ENCODE data around the gene IER3IP1. TPM values are rescaled to one million over a fixed set of nuclear protein-coding genes. Genes with fewer than 3 reads are reported as not detected.

IER3IP1 gene
- total and polyA plus RNA-seq, 8 donors = 2.7 to 15.4 (median 5.5) TPM

DNA sequence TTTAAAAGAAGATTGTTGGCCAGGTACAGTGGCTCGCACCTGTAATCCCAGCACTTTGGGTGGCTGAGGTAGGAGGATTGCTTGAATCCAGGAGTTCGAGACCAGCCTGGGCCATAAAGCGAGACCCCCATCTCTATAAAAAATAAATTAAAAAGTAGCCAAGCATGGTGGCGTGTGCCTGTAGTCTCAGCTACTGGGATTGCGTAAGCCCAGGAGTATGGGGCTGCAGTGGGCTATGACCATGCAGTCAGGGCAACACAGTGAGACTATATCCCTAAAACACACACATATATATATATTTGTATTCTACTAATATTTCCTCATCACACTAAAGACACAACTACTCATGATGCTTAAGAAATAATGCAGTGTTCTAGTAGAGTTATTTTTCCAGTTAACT is 33.0 kb downstream of the IER3IP1 start:
- intact Hi-C loops (cut with DNase I) = no loop called here
- H3K4me1 ChIP-seq = peaks cover 0 to 4% (median 0%) of the 10 kb centered on the region in 3 donors
- ATAC-seq (no peak), DNase-seq (no peak), FAIRE-seq (no peak)
- no peak overlapping the region for H3K4me3 ChIP-seq
- no peaks in the 10 kb centered on the region for H3K36me3 ChIP-seq
- H3K9me3 ChIP-seq = no peaks in the 10 kb centered on the region
- H3K27me3 ChIP-seq = no peaks in the 10 kb centered on the region
- no peak overlapping the region for H3K27ac ChIP-seq
- 96 to 99% methylated on average over 5 of the region's 5 CpGs for WGBS, 2 donors
- TF ChIP-seq, protein P1, sequence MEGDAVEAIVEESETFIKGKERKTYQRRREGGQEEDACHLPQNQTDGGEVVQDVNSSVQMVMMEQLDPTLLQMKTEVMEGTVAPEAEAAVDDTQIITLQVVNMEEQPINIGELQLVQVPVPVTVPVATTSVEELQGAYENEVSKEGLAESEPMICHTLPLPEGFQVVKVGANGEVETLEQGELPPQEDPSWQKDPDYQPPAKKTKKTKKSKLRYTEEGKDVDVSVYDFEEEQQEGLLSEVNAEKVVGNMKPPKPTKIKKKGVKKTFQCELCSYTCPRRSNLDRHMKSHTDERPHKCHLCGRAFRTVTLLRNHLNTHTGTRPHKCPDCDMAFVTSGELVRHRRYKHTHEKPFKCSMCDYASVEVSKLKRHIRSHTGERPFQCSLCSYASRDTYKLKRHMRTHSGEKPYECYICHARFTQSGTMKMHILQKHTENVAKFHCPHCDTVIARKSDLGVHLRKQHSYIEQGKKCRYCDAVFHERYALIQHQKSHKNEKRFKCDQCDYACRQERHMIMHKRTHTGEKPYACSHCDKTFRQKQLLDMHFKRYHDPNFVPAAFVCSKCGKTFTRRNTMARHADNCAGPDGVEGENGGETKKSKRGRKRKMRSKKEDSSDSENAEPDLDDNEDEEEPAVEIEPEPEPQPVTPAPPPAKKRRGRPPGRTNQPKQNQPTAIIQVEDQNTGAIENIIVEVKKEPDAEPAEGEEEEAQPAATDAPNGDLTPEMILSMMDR (IDR thresholded peaks at IDR 0.05) = no peak

DNA sequence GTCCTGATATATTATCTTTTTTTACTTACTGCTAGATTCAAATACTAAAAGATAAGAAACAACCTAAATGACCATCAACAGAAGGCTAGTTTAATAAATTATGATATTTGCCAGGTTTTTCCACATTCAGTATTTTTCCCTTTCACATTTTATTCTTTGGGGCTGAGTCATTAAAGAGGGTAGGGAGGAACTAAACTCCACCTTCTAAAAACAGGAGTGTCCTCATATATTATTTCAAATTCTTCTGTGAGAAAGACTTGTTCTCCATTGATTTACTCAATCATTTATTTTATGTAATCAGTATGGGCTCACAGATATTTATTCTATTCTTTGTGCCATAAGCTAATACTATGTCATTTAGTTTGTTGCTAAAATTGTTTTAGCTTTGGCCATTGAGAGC is 34.9 kb downstream of the IER3IP1 start:
- peaks cover 0 to under 1% (median 0%) of the 10 kb centered on the region in 3 donors for H3K36me3 ChIP-seq
- no peaks in the 10 kb centered on the region for H3K9me3 ChIP-seq
- no peak overlapping the region for H3K4me3 ChIP-seq
- DNase-seq (no peak), FAIRE-seq (no peak), ATAC-seq (no peak)
- H3K4me1 ChIP-seq = peaks cover 0 to 4% (median 0%) of the 10 kb centered on the region in 3 donors
- H3K27me3 ChIP-seq = no peaks in the 10 kb centered on the region
- H3K27ac ChIP-seq = no peak overlapping the region
- intact Hi-C loops (cut with DNase I) = no loop called here
- TF ChIP-seq, protein P1 (IDR thresholded peaks at IDR 0.05) = no peak

DNA sequence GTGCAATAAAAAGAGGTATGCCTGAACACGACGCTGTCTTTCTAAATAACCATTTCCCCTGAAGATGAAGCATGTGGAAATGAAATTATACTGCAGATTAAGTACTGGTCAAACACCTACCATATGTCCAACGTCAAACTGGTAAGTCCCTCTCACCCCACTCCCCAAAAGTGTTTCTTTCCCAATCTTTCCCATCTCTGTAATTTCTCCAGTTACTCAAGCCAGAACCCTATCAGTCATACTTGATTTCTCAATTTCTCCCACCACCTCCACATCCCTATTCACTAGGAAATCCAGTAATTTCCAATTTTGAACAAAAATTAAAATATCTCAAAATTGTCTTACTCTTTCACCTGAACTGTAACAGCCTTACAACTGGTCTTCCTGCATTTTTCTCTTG is 55.0 kb downstream of the IER3IP1 start:
- Histone ChIP-seq H3K4me3 (no peak overlapping the region), H3K9me3 (no peaks in the 10 kb centered on the region), H3K27ac (no peak overlapping the region), H3K36me3 (no peaks in the 10 kb centered on the region), H3K4me1 (peaks cover 0 to 3% (median 0%) of the 10 kb centered on the region in 3 donors), H3K27me3 (no peaks in the 10 kb centered on the region)
- TF ChIP-seq, protein P1 (IDR thresholded peaks at IDR 0.05) = no peak
- 86 to 91% methylated on average over 3 of the region's 3 CpGs for WGBS, 2 donors
- DNase-seq (no peak), FAIRE-seq (no peak), ATAC-seq (no peak)
- intact Hi-C loops (cut with DNase I) = no loop called here

DNA sequence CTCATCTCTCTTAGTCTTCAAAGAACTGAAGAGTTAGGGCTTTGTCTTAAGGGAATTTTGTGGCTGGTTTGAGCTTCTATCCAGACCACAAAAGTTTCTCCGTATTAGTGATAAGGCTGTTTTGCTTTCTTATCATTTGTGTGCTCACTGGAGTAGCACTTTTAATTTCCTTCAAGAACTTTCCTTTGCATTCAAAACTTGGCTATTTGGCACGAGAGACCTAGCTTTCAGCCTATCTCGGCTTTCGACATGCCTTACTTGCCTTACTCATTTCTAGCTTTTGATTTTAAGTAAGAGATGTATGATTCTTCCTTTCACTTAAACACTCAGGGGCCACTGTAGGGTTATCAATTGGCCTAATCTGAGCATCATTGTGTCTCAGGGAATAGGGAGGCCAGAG is 55.7 kb downstream of the IER3IP1 start:
- TF ChIP-seq, protein P1 (IDR thresholded peaks at IDR 0.05) = no peak

DNA sequence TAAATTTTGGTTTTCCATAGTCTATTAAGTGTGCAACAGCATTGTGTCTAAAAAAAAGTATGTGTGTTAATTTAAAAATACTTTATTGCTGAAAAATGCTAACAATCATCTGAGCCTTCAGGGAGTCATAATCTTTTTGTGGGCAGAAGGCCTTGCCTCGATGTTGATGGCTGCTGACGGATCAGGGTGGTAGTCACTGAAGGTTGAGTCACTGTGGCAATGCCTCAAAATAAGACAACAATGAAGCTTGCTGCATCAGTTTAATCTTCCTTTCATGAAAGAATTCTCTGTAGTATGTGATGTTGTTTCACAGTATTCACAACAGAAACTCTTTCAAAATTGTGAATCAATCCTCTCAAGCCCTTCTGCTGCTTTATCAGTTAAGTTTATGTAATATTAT is 57.2 kb downstream of the IER3IP1 start:
- Histone ChIP-seq H3K4me1 (peaks cover 0 to 3% (median 0%) of the 10 kb centered on the region in 3 donors), H3K27me3 (no peaks in the 10 kb centered on the region), H3K27ac (no peak overlapping the region), H3K9me3 (no peaks in the 10 kb centered on the region), H3K36me3 (no peaks in the 10 kb centered on the region), H3K4me3 (no peak overlapping the region)
- intact Hi-C loops (cut with DNase I) = no loop called here
- TF ChIP-seq, protein P1 (IDR thresholded peaks at IDR 0.05) = no peak
- WGBS, 2 donors = 96 to 99% methylated on average over 2 of the region's 2 CpGs
- FAIRE-seq (no peak), DNase-seq (no peak), ATAC-seq (no peak)

More for the DNA sequence above, 55.7 kb downstream of the IER3IP1 start:
- Histone ChIP-seq H3K4me3 (no peak overlapping the region), H3K9me3 (no peaks in the 10 kb centered on the region), H3K4me1 (peaks cover 0 to 3% (median 0%) of the 10 kb centered on the region in 3 donors), H3K27me3 (no peaks in the 10 kb centered on the region), H3K27ac (no peak overlapping the region), H3K36me3 (no peaks in the 10 kb centered on the region)
- 44 to 63% methylated on average over 4 of the region's 4 CpGs for WGBS, 2 donors
- intact Hi-C loops (cut with DNase I) = no loop called here
- DNase-seq (no peak), ATAC-seq (no peak), FAIRE-seq (no peak)

Measured in pancreas (tissue), 10 donors.